Stimulated activated CD8-positive, alpha-beta memory T cell treated with anti-CD3 and anti-CD28 coated beads, Interleukin-12 subunit alpha, Interleukin-12 subunit beta, amount 100 ng/mL, for 1 hour (primary cell): ENCODE data around the gene NQO2.
"Not testable (repeated sequence)": the region's sequence is repeated elsewhere in the genome, so short reads cannot be mapped to it uniquely, and the experiment has no call there.

Source experiments
- DNase-seq: peaks from one replicate; pipeline ENCODE4 v3.0.0-alpha.2; 2020; ENCODE audit warnings: low read depth

Gene NQO2

DNA sequence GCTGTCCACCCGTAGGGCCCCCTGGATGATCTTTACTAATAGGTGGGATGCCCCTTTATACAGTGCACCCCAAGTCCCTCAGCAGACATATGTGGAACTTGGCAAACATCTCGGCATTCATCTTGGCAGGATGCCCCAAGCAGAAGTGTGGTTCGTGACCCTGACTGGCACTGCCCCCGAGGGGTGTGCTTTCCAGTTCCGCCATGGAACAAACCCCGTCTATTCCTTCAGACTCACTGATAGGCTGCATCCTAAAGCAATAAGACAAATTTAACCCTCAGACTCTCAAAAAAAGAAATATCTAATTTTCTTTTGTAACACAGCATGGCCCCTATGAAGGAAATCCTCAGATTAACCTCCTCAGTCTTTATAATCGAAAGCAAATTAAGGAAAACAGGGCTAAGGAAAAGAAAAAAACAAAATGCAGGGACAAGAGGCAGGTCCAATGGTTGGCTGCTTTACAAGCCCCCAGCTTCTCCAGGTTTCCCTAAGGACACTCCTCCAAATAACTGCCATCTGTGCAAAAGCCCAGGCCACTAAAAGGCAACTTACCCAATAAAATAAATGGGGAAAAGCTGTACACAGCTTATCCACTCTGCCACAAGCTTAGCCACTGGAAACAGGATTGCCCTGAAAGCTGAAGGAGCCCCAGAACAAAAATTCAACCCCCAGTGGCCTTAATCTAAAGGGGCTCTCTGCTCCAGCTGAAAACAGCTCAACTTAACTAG lies 38.1 kb downstream of the NQO2 start:
- DNase-seq, result no peak

- no peak for DNase-seq
Observed at GRCh38 chr6:3039384-3039783, 39.7 kb downstream of the NQO2 start.

- no peak for DNase-seq
Observed at GRCh38 chr6:3041147-3041546, 41.5 kb downstream of the NQO2 start.

- DNase-seq, result no peak
Observed at GRCh38 chr6:3041606-3042005, 41.9 kb downstream of the NQO2 start.

DNA sequence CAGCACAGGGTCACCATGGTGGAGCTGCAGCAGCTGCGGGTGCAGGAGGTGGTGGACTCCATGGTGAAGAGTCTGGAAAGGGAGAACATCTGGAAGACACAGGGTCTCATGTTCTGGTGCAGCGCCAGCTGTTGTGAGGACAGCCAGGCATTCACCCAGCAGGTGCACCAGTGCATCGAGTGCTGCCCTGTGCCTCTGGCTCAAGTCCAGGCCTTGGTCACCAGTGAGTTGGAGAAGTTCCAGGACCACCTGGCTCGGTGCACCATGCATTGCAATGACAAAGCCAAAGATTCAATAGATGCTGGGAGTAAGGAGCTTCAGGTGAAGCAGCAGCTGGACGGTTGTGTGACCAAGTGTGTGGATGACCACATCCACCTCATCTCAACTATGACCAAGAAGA lies 45.7 kb downstream of the NQO2 start:
- no peak for DNase-seq

- DNase-seq, result no peak
Observed at GRCh38 chr6:3045777-3046176, 46.1 kb downstream of the NQO2 start.

- no peak for DNase-seq
Observed at GRCh38 chr6:3046295-3046694, 46.6 kb downstream of the NQO2 start.

DNA sequence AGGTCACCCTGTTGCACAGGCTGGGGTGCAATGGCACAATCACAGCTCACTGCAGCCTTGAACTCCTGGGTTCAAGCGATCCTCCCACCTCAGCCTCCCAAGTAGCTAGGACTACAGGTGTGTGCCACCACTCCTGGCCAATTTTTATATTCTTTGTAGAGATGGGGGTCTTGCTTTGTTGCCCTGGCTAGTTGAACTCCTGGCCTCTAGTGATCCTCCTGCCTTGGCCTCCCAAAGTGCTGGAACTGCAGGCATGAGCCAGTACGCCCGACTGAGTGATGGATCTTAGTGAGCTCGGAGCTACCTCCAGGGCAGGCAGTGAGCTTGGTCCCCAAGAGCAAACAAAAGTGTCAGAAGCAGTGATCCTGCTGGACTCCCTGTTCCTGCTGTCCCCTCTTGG lies 48.3 kb downstream of the NQO2 start:
- not testable (repeated sequence) for DNase-seq

DNA sequence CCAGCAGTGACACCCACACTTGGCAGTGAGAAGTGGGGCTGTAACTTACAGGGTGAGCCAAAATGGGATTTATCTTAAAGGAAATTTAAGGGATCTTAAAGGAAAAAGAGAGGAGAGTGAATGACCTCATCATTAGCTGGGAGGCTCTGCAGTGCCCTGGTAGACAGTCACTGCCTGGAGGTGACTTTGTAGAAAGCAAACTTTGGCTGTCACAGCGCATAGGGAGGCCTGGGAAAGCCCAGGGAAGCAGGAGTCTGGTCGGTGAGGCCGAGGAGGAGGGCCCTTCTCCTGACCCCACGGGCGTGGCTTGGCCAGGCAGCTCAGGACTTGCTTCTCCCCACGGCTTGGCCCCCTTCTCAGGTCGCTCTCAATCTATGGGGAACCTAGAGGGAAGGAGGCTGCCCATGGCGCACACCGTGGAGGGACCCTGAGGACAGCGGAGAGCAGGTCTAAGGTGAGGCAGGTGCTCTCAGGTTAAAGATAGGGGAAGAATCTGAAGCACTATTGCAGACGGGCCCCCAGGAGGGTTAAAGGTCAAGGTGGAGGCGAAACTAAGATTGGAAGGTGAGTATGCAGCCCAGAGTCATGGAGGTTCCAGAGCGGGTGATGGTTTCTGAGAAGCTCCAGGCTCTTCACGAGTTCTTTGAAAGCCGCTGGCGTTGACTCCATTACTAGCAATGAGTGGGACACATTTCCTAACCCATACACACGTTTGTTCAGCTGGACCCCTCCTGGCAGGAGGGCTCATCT lies 53.0 kb downstream of the NQO2 start:
- DNase-seq, result no peak

- no peak for DNase-seq
Observed at GRCh38 chr6:3053231-3053508, 53.5 kb downstream of the NQO2 start.

- DNase-seq, result not testable (repeated sequence)
Observed at GRCh38 chr6:3054229-3055157, 54.8 kb downstream of the NQO2 start.

- not testable (repeated sequence) for DNase-seq
Observed at GRCh38 chr6:3055158-3055499, 55.4 kb downstream of the NQO2 start.

DNA sequence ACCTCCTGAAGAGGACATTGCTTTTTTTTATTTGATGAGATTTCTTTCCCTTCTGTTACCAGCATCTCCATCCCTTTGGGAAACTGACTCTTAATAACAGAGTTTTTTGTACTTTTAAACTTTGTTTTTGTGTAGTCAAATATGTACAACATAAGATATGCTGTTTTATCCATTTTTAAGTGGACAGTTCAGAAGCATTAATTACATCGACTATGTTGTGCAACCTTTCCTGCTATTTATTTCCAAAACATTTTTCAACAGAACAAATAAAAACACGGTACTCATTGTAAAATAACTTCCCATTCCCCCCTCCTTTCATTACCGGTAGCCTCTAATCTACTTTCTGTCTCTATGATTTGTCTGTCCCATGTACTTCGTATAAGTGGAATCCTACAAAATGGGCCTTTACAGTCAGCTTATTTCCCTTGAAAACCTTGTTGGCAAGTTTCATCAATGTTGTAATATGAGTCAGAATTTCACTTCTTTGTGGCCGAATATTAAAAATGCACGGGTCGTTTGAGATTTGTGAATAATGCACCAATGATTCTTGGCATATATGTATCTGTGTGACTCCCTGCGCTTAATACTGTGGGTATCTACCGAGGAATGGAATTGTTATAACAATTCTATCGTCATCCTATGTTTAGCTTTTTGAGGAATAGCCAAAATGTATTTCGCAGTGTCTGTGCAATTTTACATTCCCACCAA lies 57.5 kb downstream of the NQO2 start:
- no peak for DNase-seq

- no peak for DNase-seq
Observed at GRCh38 chr6:3058957-3059356, 59.3 kb downstream of the NQO2 start.

DNA sequence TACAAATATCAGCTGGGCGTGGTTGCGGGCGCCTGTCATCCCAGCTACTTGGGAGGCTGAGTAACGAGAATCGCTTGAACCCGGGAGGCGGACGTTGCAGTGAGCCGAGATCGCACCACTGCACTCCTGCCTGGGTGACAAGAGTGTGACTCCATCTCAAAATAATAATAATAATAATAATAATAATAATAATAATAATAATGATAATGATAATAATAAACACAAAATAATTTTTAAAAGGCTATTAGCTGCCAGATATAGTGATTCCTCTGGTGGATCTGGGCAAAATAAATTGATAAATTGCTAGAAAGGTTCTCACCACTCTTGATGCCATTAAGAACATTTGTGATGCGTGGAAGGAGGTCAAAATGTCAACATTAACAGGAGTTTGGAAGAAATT lies 60.4 kb downstream of the NQO2 start:
- not testable (repeated sequence) for DNase-seq

DNA sequence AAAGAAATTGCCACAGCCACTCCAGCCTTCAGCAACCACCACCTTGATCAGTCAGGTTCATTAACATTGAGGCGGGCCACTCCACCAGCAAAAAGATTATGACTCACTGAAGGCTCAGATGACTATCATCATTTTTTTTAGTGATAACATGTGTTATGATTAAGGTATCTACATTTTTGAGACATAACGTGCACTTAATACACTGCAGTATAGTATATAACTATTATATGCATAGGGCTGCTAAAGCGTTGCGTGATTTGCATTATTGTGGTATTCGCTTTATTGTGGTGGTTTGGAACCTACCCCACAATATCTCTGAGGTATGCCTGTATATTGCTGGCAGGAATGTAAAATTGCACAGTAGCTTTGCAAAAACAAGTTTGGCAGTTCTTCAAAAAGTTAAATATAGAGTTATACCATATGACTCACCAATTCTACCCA lies 61.8 kb downstream of the NQO2 start:
- no peak for DNase-seq

GRCh38 chr6:3063340-3063732 lies 63.6 kb downstream of the NQO2 start:
- not testable (repeated sequence) for DNase-seq

GRCh38 chr6:3063733-3064700 lies 64.3 kb downstream of the NQO2 start:
- peak; percentile 89 for DNase-seq

DNA sequence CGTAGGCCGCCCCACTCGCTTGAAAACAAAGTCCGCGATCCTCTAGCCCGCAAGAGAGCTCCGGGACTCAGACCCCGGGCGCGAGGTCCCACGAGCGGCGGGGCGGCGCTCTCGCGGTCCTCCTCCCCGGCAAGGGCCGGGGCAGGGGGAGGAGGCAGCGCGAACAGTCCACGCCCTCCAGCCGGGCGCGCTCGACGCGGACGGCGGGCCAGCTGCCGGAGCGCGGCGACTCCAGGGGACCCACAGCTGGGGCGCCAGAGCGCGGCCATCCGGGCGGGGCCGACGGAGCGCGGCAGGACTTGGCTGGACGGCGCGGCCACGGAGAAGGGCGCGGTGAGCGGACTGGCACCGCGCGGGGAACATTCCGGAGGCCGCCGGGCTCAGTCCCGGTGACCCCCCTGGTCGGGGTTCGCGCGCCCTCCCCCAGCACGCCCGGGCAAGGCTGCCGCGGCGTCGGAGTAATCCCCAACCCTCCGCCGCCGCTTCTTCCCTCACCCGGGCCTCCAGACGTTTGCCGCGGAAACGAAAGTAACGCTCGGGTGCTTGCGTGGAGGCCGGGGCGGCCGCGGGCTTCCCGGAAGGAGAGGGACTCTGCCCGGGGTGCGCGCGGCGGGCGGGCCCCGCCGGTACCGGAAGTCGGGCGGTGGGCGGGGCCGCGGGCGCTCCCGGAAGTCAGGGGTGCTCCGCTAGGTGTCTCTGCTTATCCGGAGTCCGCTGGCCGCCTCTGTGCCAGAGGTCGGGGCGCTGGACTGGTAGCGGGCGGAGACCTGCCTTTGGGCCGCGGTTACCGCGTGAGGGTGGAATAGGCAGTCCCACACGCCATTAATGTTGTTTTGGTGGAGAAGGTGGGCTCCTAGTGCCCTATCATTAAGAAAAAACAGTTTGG lies 68.9 kb downstream of the NQO2 start, which contains the start of gene RIPK1:
TSS of gene RIPK1 (plus strand) at position 166 of the 886 bp plus-strand sequence. CDS start 8,330 bp downstream, outside the sequence.
- peak; percentile 89 for DNase-seq
